BE2C (cell line): Measurements from ENCODE around the gene ATG12.

ENCODE experiments used
- DNase-seq: peaks from one replicate; pipeline ENCODE4 v3.0.0-alpha.2; 2020
- H3K27me3 ChIP-seq: fragments of 250-450 bp; sonication (Bioruptor Pico); 2 replicates; pipeline ENCODE4 v1.5.1; 2020; ENCODE audit warnings: mild to moderate bottlenecking
- H3K36me3 ChIP-seq: fragments of 250-450 bp; sonication (Bioruptor Pico); 2 replicates; pipeline ENCODE4 v1.5.1; 2020; ENCODE audit warnings: mild to moderate bottlenecking
- H3K4me1 ChIP-seq: fragments of 250-450 bp; sonication (Bioruptor Pico); 2 replicates; pipeline ENCODE4 v1.5.1; 2020
- H3K4me3 ChIP-seq: 2 replicates; pipeline ENCODE4 v1.5.1; 2011; ENCODE audit warnings: low read depth, low read length
- H3K9me3 ChIP-seq: fragments of 250-450 bp; sonication (Bioruptor Pico); 2 replicates; pipeline ENCODE4 v1.5.1; 2020
- TF ChIP-seq, protein P1 (sequence below): IDR thresholded peaks from 2 replicates; pipeline ENCODE4 v1.5.1; 2012; ENCODE audit warnings: mild to moderate bottlenecking, low read depth, low read length

The ATG12 gene

DNA sequence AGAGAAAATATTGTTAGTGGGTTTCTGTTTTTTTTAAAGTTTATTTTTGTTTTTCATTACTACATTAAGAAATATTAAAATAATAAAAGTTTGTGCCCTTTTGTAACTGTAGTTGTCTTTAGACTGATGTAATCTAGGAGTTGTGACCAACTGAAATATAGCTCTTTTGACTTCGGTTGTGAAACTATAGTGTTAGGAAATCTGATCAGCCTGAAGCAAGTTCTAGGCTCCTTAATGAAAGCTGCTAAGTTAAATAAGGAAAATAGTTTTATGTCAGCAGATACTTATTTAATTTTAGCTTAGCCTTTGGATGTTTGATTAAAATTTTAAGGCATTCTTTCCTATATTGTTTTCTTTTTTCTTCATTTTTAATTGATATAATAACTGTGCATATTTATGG is 14.6 kb upstream of the ATG12 start:
- H3K9me3 ChIP-seq = no peaks in the 10 kb centered on the region
- H3K4me3 ChIP-seq = no peak overlapping the region
- DNase-seq = no peak
- H3K27me3 ChIP-seq = no peaks in the 10 kb centered on the region
- no peaks in the 10 kb centered on the region for H3K36me3 ChIP-seq
- H3K4me1 ChIP-seq = no peaks in the 10 kb centered on the region
- TF ChIP-seq, protein P1, sequence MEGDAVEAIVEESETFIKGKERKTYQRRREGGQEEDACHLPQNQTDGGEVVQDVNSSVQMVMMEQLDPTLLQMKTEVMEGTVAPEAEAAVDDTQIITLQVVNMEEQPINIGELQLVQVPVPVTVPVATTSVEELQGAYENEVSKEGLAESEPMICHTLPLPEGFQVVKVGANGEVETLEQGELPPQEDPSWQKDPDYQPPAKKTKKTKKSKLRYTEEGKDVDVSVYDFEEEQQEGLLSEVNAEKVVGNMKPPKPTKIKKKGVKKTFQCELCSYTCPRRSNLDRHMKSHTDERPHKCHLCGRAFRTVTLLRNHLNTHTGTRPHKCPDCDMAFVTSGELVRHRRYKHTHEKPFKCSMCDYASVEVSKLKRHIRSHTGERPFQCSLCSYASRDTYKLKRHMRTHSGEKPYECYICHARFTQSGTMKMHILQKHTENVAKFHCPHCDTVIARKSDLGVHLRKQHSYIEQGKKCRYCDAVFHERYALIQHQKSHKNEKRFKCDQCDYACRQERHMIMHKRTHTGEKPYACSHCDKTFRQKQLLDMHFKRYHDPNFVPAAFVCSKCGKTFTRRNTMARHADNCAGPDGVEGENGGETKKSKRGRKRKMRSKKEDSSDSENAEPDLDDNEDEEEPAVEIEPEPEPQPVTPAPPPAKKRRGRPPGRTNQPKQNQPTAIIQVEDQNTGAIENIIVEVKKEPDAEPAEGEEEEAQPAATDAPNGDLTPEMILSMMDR = no peak

GRCh38 chr5:115854139-115854538 is 12.8 kb upstream of the ATG12 start:
- no peaks in the 10 kb centered on the region for H3K9me3 ChIP-seq
- no peak for DNase-seq
- TF ChIP-seq, protein P1 = no peak
- H3K36me3 ChIP-seq = no peaks in the 10 kb centered on the region
- no peaks in the 10 kb centered on the region for H3K27me3 ChIP-seq
- H3K4me3 ChIP-seq = no peak overlapping the region
- no peaks in the 10 kb centered on the region for H3K4me1 ChIP-seq

- Histone ChIP-seq H3K4me1 (no peaks in the 10 kb centered on the region), H3K27me3 (no peaks in the 10 kb centered on the region), H3K36me3 (no peaks in the 10 kb centered on the region), H3K4me3 (no peak overlapping the region), H3K9me3 (no peaks in the 10 kb centered on the region)
- TF ChIP-seq, protein P1 = no peak
- no peak for DNase-seq
Measured at GRCh38 chr5:115850744-115851416, 9.5 kb upstream of the ATG12 start.

- Histone ChIP-seq H3K27me3 (no peaks in the 10 kb centered on the region), H3K9me3 (no peaks in the 10 kb centered on the region), H3K36me3 (no peaks in the 10 kb centered on the region), H3K4me1 (no peaks in the 10 kb centered on the region), H3K4me3 (no peak overlapping the region)
- no peak for DNase-seq
- TF ChIP-seq, protein P1 = no peak
Measured at GRCh38 chr5:115849258-115849798, 8.0 kb upstream of the ATG12 start.

- peaks cover 4% of the 10 kb centered on the region; the same call in 1 of the 2 replicates for H3K4me1 ChIP-seq
- no peak for DNase-seq
- no peaks in the 10 kb centered on the region for H3K9me3 ChIP-seq
- H3K27me3 ChIP-seq = no peaks in the 10 kb centered on the region
- TF ChIP-seq, protein P1 = no peak
- H3K4me3 ChIP-seq = no peak overlapping the region
- no peaks in the 10 kb centered on the region for H3K36me3 ChIP-seq
Measured at GRCh38 chr5:115847290-115847689, 5.9 kb upstream of the ATG12 start.

- Histone ChIP-seq H3K36me3 (no peaks in the 10 kb centered on the region), H3K4me1 (peaks cover 4% of the 10 kb centered on the region; the same call in 1 of the 2 replicates), H3K9me3 (no peaks in the 10 kb centered on the region), H3K4me3 (no peak overlapping the region), H3K27me3 (no peaks in the 10 kb centered on the region)
- TF ChIP-seq, protein P1 = no peak
- DNase-seq = no peak
Measured at GRCh38 chr5:115844321-115844817, 3.0 kb upstream of the ATG12 start.
